HG03521 (cell line): ENCODE results near the gene CAMK1D.

Experiments
- ATAC-seq: cut with Tn5 transposase; IDR thresholded peaks from one replicate; pipeline ENCODE4 v1.9.1; 2021; ENCODE audit warnings: mild to moderate bottlenecking, moderate library complexity; ENCODE audit not compliant: unreplicated experiment

The CAMK1D gene

GRCh38 chr10:12397941-12398340 lies 48.6 kb downstream of the CAMK1D start:
- no peak for ATAC-seq

GRCh38 chr10:12400266-12400931 lies 51.1 kb downstream of the CAMK1D start:
- no peak for ATAC-seq

- no peak for ATAC-seq
Measured at GRCh38 chr10:12401466-12401865, 52.1 kb downstream of the CAMK1D start.

- ATAC-seq = no peak
Measured at GRCh38 chr10:12403119-12403518, 53.8 kb downstream of the CAMK1D start.

GRCh38 chr10:12405342-12406320 lies 56.3 kb downstream of the CAMK1D start:
- ATAC-seq = no peak

GRCh38 chr10:12406764-12407400 lies 57.5 kb downstream of the CAMK1D start:
- ATAC-seq = no peak

- ATAC-seq = no peak
Measured at GRCh38 chr10:12408472-12408871, 59.1 kb downstream of the CAMK1D start.

GRCh38 chr10:12409161-12409560 lies 59.8 kb downstream of the CAMK1D start:
- ATAC-seq = no peak

GRCh38 chr10:12409613-12410012 lies 60.3 kb downstream of the CAMK1D start:
- no peak for ATAC-seq

GRCh38 chr10:12412666-12413368 lies 63.5 kb downstream of the CAMK1D start:
- no peak for ATAC-seq

- ATAC-seq = no peak
Measured at GRCh38 chr10:12413369-12413711, 64.0 kb downstream of the CAMK1D start.

GRCh38 chr10:12414278-12414989 lies 65.1 kb downstream of the CAMK1D start:
- ATAC-seq = no peak

- no peak for ATAC-seq
Measured at GRCh38 chr10:12416344-12417050, 67.2 kb downstream of the CAMK1D start.

GRCh38 chr10:12417331-12417730 lies 68.0 kb downstream of the CAMK1D start:
- no peak for ATAC-seq

GRCh38 chr10:12418000-12418399 lies 68.7 kb downstream of the CAMK1D start:
- no peak for ATAC-seq

- no peak for ATAC-seq
Measured at GRCh38 chr10:12418725-12419261, 69.4 kb downstream of the CAMK1D start.

- no peak for ATAC-seq
Measured at GRCh38 chr10:12419262-12419847, 70.0 kb downstream of the CAMK1D start.

- no peak for ATAC-seq
Measured at GRCh38 chr10:12420530-12421120, 71.3 kb downstream of the CAMK1D start.

GRCh38 chr10:12422189-12422588 lies 72.8 kb downstream of the CAMK1D start:
- no peak for ATAC-seq
